DND-41 (cell line): ENCODE results near the gene GNAT2.

ENCODE experiments used
- ATAC-seq: fragments of 200-7000 bp; cut with Tn5 transposase; 3 replicates; pipeline ENCODE4 v1.9.1; 2021; ENCODE audit warnings: low read depth; ENCODE audit not compliant: insufficient read depth
- DNase-seq: peaks from one replicate; pipeline ENCODE4 v3.0.0-alpha.2; 2020
- H2AFZ ChIP-seq: 2 replicates; pipeline ENCODE4 v1.6.0; 2012; ENCODE audit warnings: low read depth, low read length
- H3K27ac ChIP-seq: 2 replicates; pipeline ENCODE4 v1.5.1; 2012; ENCODE audit warnings: low read length, inconsistent platforms
- H3K27me3 ChIP-seq: fragments of 200-600 bp; sonication (generic); 2 replicates; pipeline ENCODE4 v1.6.0; 2012; ENCODE audit warnings: low read length, mild to moderate bottlenecking, inconsistent platforms; ENCODE audit not compliant: insufficient read depth, poor library complexity
- H3K36me3 ChIP-seq: 2 replicates; pipeline ENCODE4 v1.5.1; 2012; ENCODE audit warnings: low read length, inconsistent platforms; ENCODE audit not compliant: insufficient read depth
- H3K4me1 ChIP-seq: 2 replicates; pipeline ENCODE4 v1.5.1; 2012; ENCODE audit warnings: mild to moderate bottlenecking, low read length; ENCODE audit not compliant: insufficient read depth
- H3K4me2 ChIP-seq: 2 replicates; pipeline ENCODE4 v1.6.0; 2012; ENCODE audit warnings: mild to moderate bottlenecking, moderate library complexity, low read length, inconsistent platforms; ENCODE audit not compliant: insufficient read depth
- H3K4me3 ChIP-seq, 2 experiments: fragments of 200-600 bp in 1 of 2; shearing (Covaris generic) in 1 of 2; 2 replicates each; pipeline ENCODE4 v1.5.1; 2012 to 2016; ENCODE audit warnings: inconsistent platforms in 2 of 2, low read length in 2 of 2, mild to moderate bottlenecking in 2 of 2, low read depth in 1 of 2, moderate library complexity in 1 of 2
- H3K79me2 ChIP-seq: 2 replicates; pipeline ENCODE4 v1.6.0; 2012; ENCODE audit warnings: low read length, inconsistent platforms; ENCODE audit not compliant: insufficient read depth
- H3K9ac ChIP-seq: 2 replicates; pipeline ENCODE4 v1.6.0; 2012; ENCODE audit warnings: low read depth, mild to moderate bottlenecking, inconsistent platforms, low read length, moderate library complexity
- H3K9me3 ChIP-seq: 2 replicates; pipeline ENCODE4 v1.5.1; 2012; ENCODE audit warnings: low read length, moderate library complexity, mild to moderate bottlenecking, inconsistent platforms; ENCODE audit not compliant: insufficient read depth, severe bottlenecking
- H4K20me1 ChIP-seq: 2 replicates; pipeline ENCODE4 v1.6.0; 2012; ENCODE audit warnings: low read length; ENCODE audit not compliant: insufficient read depth
- CTCF ChIP-seq: IDR thresholded peaks from 2 replicates; pipeline ENCODE4 v1.5.1; 2012; ENCODE audit warnings: borderline replicate concordance, low read length, moderate library complexity, mild to moderate bottlenecking; ENCODE audit not compliant: poor library complexity, severe bottlenecking; ENCODE audit errors: extremely low read depth
- EZH2 ChIP-seq: IDR thresholded peaks from 3 replicates; pipeline ENCODE4 v1.6.1; 2012; ENCODE audit warnings: borderline replicate concordance, low read depth, mild to moderate bottlenecking, moderate library complexity, low read length, inconsistent platforms; ENCODE audit not compliant: severe bottlenecking

Gene GNAT2

GRCh38 chr1:109557520-109557919, 61.9 kb downstream of the GNAT2 start:
- H2AFZ ChIP-seq: no peak overlapping the region
- H3K4me3 ChIP-seq: no peak overlapping the region
- DNase-seq (no peak), ATAC-seq (no peak)
- H3K36me3 ChIP-seq: peaks cover 6% of the 10 kb centered on the region; the same call in 1 of the 2 replicates
- TF ChIP-seq CTCF (no peak), EZH2 (no peak)
- H3K4me1 ChIP-seq: no peaks in the 10 kb centered on the region; the same call in 1 of the 2 replicates
- peaks cover 100% of the 10 kb centered on the region for H3K79me2 ChIP-seq
- no peaks in the 10 kb centered on the region for H3K9me3 ChIP-seq
- H3K27me3 ChIP-seq: no peaks in the 10 kb centered on the region
- H4K20me1 ChIP-seq: peaks cover 71% of the 10 kb centered on the region
- no peak overlapping the region for H3K27ac ChIP-seq
- no peak overlapping the region for H3K4me2 ChIP-seq
- H3K9ac ChIP-seq: no peak overlapping the region

- Histone ChIP-seq H3K9me3 (no peaks in the 10 kb centered on the region), H3K36me3 (peaks cover 6% of the 10 kb centered on the region; the same call in 1 of the 2 replicates), H3K4me3 (no peak overlapping the region), H3K9ac (no peak overlapping the region), H3K4me1 (peaks cover 1% of the 10 kb centered on the region), H3K27me3 (no peaks in the 10 kb centered on the region), H3K79me2 (peaks cover 100% of the 10 kb centered on the region), H2AFZ (no peak overlapping the region), H3K4me2 (no peak overlapping the region), H3K27ac (no peak overlapping the region), H4K20me1 (peaks cover 62% of the 10 kb centered on the region)
- ATAC-seq (no peak), DNase-seq (no peak)
- TF ChIP-seq CTCF: no peak
- TF ChIP-seq EZH2: no peak
Measured at GRCh38 chr1:109556563-109556962, 62.9 kb downstream of the GNAT2 start.
